CD14-positive monocyte (primary cell): Measurements from ENCODE around the gene CHD3. TPM values are rescaled to one million over a fixed set of nuclear protein-coding genes. Genes with fewer than 3 reads are reported as not detected.
A peak's percentile ranks its signal among the peaks of the same experiment; 100 is the strongest.

Source experiments
- DNase-seq, 3 donors: peaks; one replicate each; pipeline ENCODE4 v3.0.0-alpha.2; 2011 to 2022
- H2AFZ ChIP-seq: 2 replicates; pipeline ENCODE4 v1.6.0; 2012; ENCODE audit warnings: mild to moderate bottlenecking, low read depth, low read length, inconsistent platforms; ENCODE audit not compliant: insufficient read depth, poor library complexity, severe bottlenecking
- H3K27ac ChIP-seq, 2 donors: 1 replicate in 1 of 2; 2 replicates in 1 of 2; pipeline ENCODE4 v1.5.1; 2012 to 2013; ENCODE audit warnings: low read length in 2 of 2, control low read depth in 1 of 2, inconsistent platforms in 1 of 2, low read depth in 1 of 2, mild to moderate bottlenecking in 1 of 2
- H3K27me3 ChIP-seq, 2 donors: one replicate each; pipeline versions ENCODE4 v1.6.0 to v1.6.1; 2011 to 2013; ENCODE audit warnings: low read length in 2 of 2; ENCODE audit not compliant: control insufficient read depth in 2 of 2, insufficient read depth in 2 of 2
- H3K36me3 ChIP-seq, 2 donors: replicated peaks in 1 of 2; 1 replicate in 1 of 2; 2 replicates in 1 of 2; pipeline versions ENCODE4 v1.5.1 to v1.6.1; 2012 to 2013; ENCODE audit warnings: low read length in 2 of 2, control low read depth in 1 of 2, inconsistent platforms in 1 of 2, mild to moderate bottlenecking in 1 of 2; ENCODE audit not compliant: insufficient read depth in 2 of 2, control insufficient read depth in 1 of 2
- H3K4me1 ChIP-seq, 2 donors: 1 replicate in 1 of 2; 2 replicates in 1 of 2; pipeline versions ENCODE4 v1.5.1 to v1.6.1; 2012 to 2013; ENCODE audit warnings: low read length in 2 of 2, control low read depth in 1 of 2, inconsistent platforms in 1 of 2, mild to moderate bottlenecking in 1 of 2, moderate library complexity in 1 of 2; ENCODE audit not compliant: insufficient read depth in 2 of 2, control insufficient read depth in 1 of 2
- H3K4me2 ChIP-seq: replicated peaks from 2 replicates; pipeline ENCODE3; 2012; ENCODE audit warnings: low read length, moderate library complexity, mild to moderate bottlenecking; ENCODE audit not compliant: poor library complexity, severe bottlenecking; ENCODE audit errors: extremely low read depth
- H3K4me3 ChIP-seq, 3 experiments: fragments of 200-600 bp in 1 of 3; sonication (generic) in 1 of 3; replicated peaks in 1 of 3; 1 replicate in 2 of 3; 2 replicates in 1 of 3; pipeline ENCODE4 v1.5.1; 2011 to 2013; ENCODE audit warnings: low read length in 3 of 3, mild to moderate bottlenecking in 3 of 3, control low read depth in 2 of 3, low read depth in 2 of 3, inconsistent platforms in 1 of 3, moderate library complexity in 1 of 3
- H3K79me2 ChIP-seq: 2 replicates; pipeline ENCODE4 v1.6.0; 2012; ENCODE audit warnings: mild to moderate bottlenecking, control low read depth, inconsistent platforms, low read length, moderate library complexity; ENCODE audit not compliant: insufficient read depth
- H3K9ac ChIP-seq: 2 replicates; pipeline ENCODE4 v1.6.0; 2017; ENCODE audit warnings: low read length, mild to moderate bottlenecking; ENCODE audit not compliant: insufficient read depth, poor library complexity, severe bottlenecking
- H3K9me3 ChIP-seq, 2 donors: replicated peaks in 1 of 2; 1 replicate in 1 of 2; 2 replicates in 1 of 2; pipeline versions ENCODE4 v1.5.1 to v1.6.1; 2012 to 2013; ENCODE audit warnings: low read length in 2 of 2, control low read depth in 1 of 2; ENCODE audit not compliant: control insufficient read depth in 1 of 2, insufficient read depth in 1 of 2
- H4K20me1 ChIP-seq: 2 replicates; pipeline ENCODE4 v1.6.0; 2012; ENCODE audit warnings: mild to moderate bottlenecking, low read length, control low read depth, moderate library complexity; ENCODE audit not compliant: insufficient read depth
- H3K27ac Mint-ChIP-seq, 7 donors: one replicate each; pipeline ENCODE4 v1.8.0; 2020; ENCODE audit warnings: mild to moderate bottlenecking in 7 of 7, mixed read lengths in 7 of 7, moderate library complexity in 6 of 7, inconsistent platforms in 2 of 7
- H3K27me3 Mint-ChIP-seq, 3 donors: one replicate each; pipeline ENCODE4 v1.8.0; 2021 to 2022; ENCODE audit warnings: low read depth in 3 of 3, mild to moderate bottlenecking in 3 of 3, mixed read lengths in 3 of 3, moderate library complexity in 3 of 3, inconsistent platforms in 1 of 3
- H3K36me3 Mint-ChIP-seq, 2 donors: one replicate each; pipeline ENCODE4 v1.8.0; 2020; ENCODE audit warnings: mixed read lengths in 2 of 2, inconsistent platforms in 1 of 2, mild to moderate bottlenecking in 1 of 2
- H3K4me1 Mint-ChIP-seq: one replicate; pipeline ENCODE4 v1.8.0; 2020; ENCODE audit warnings: mild to moderate bottlenecking, mixed read lengths
- H3K4me3 Mint-ChIP-seq, 2 donors: one replicate each; pipeline ENCODE4 v1.8.0; 2020; ENCODE audit warnings: mild to moderate bottlenecking in 2 of 2, mixed read lengths in 2 of 2, moderate library complexity in 1 of 2
- H3K9me3 Mint-ChIP-seq, 7 donors: one replicate each; pipeline ENCODE4 v1.8.0; 2020 to 2022; ENCODE audit warnings: mixed read lengths in 7 of 7, mild to moderate bottlenecking in 6 of 7, moderate library complexity in 6 of 7, inconsistent platforms in 2 of 7
- CTCF ChIP-seq: fragments of 200-600 bp; IDR thresholded peaks from one replicate; pipeline ENCODE4 v1.8.0; 2022; ENCODE audit warnings: antibody characterized with exemption, mild to moderate bottlenecking
- WGBS: methylation state at CpG from one replicate; pipeline ENCODE4 v1.1.5; 2013; ENCODE audit warnings: missing lambda C conversion rate; ENCODE audit not compliant: insufficient coverage; 5-methylcytosine and 5-hydroxymethylcytosine counted together
- intact Hi-C, 2 donors: fragments of 100-400 bp; cut with micrococcal nuclease; formaldehyde crosslinking; loops; one replicate each; pipeline versions ENCODE4 v1.15.0 to v1.15.1; 2023
- polyA plus RNA-seq, 3 donors: library from polyadenylated mRNA; depleted of rRNA in 1 of 3; unstranded in 2 of 3; stranded (reverse) in 1 of 3; fragments of 300-500 nt in 2 of 3; fragments of >200 nt in 1 of 3; fragmentation: Illumina TruSeq in 2 of 3; gene quantifications; 1 replicate in 2 of 3; 2 replicates in 1 of 3; pipeline ENCODE4 v1.2.3, GENCODE V29; 2012 to 2021

The CHD3 gene
- polyA plus RNA-seq, 3 donors = 0.55 to 67.9 (median 0.91) TPM

GRCh38 chr17:7856811-7857712, 31.5 kb upstream of the CHD3 start, which contains the start of gene NAA38:
TSS of gene NAA38 (minus strand) at chr17:7857559. CDS start at chr17:7857463, 96 bp downstream.
- H3K4me3 ChIP-seq = peak within 1 kb of the TSS; percentile 67 to 95 (median 74)
- intact Hi-C loops = loop anchor here (2.0 kb wide), 3 partner anchors 14 to 34 kb away; partner anchors contain the start of gene KDM6B (in 1 of the 2)
- H2AFZ ChIP-seq = peak within 1 kb of the TSS; percentile 85
- no peaks in the 10 kb centered on the region for H3K9me3 ChIP-seq
- peaks cover 38 to 49% of the 10 kb centered on the region in 2 donors for H3K4me1 ChIP-seq
- peaks cover 46% of the 10 kb centered on the region for H4K20me1 ChIP-seq
- under 1% methylated on average over 64 of the region's 64 CpGs for WGBS
- H3K27me3 ChIP-seq = no peaks in the 10 kb centered on the region
- Mint-ChIP-seq H3K4me1 (peaks cover under 1% of the 10 kb centered on the region), H3K36me3 (peaks cover 31 to 51% of the 10 kb centered on the region in 2 donors), H3K27ac (no peak within 1 kb of the TSS), H3K27me3 (peaks cover 0 to 4% (median 2%) of the 10 kb centered on the region in 3 donors), H3K9me3 (no peaks in the 10 kb centered on the region), H3K4me3 (no peak within 1 kb of the TSS)
- peaks cover 22 to 57% of the 10 kb centered on the region in 2 donors for H3K36me3 ChIP-seq
- peak within 1 kb of the TSS; percentile 94 to 95 for H3K27ac ChIP-seq
- TF ChIP-seq CTCF = no peak
- peaks cover 45% of the 10 kb centered on the region for H3K79me2 ChIP-seq
- H3K4me2 ChIP-seq = peak within 1 kb of the TSS; percentile 98
- peak within 1 kb of the TSS; percentile 84 for H3K9ac ChIP-seq
- DNase-seq = peak; percentile 97 to 99 (median 98)

GRCh38 chr17:7857713-7858521, 30.7 kb upstream of the CHD3 start, which contains the start of gene CYB5D1:
TSS of gene CYB5D1 (plus strand) at chr17:7858003. CDS start at chr17:7858135, 132 bp downstream.
- Histone ChIP-seq H3K9me3 (no peaks in the 10 kb centered on the region), H4K20me1 (peaks cover 37% of the 10 kb centered on the region), H3K4me3 (peak within 1 kb of the TSS; percentile 67 to 95 (median 74)), H3K36me3 (peaks cover 14 to 48% of the 10 kb centered on the region in 2 donors), H3K9ac (peak within 1 kb of the TSS; percentile 84), H3K79me2 (peaks cover 40% of the 10 kb centered on the region), H3K4me1 (peaks cover 36 to 47% of the 10 kb centered on the region in 2 donors), H2AFZ (peak within 1 kb of the TSS; percentile 85), H3K27me3 (no peaks in the 10 kb centered on the region), H3K4me2 (peak within 1 kb of the TSS; percentile 98), H3K27ac (peak within 1 kb of the TSS; percentile 94 to 95)
- Mint-ChIP-seq H3K27me3 (peaks cover 0 to 4% (median 2%) of the 10 kb centered on the region in 3 donors), H3K36me3 (peaks cover 25 to 42% of the 10 kb centered on the region in 2 donors), H3K9me3 (no peaks in the 10 kb centered on the region), H3K4me1 (peaks cover 2% of the 10 kb centered on the region), H3K27ac (no peak within 1 kb of the TSS), H3K4me3 (no peak within 1 kb of the TSS)
- whole genome bisulfite sequencing = 9% methylated on average over 40 of the region's 48 CpGs
- intact Hi-C loops = loop anchor here (2.0 kb wide), 3 partner anchors 15 to 35 kb away; partner anchors contain the start of gene KDM6B (in 1 of the 2)
- no peak for TF ChIP-seq CTCF
- DNase-seq = peak; percentile 82 to 88 (median 85)
